ENCODE measurements around the gene SVOPL. TPM values are rescaled to one million over a fixed set of nuclear protein-coding genes. Genes with fewer than 3 reads are reported as not detected.

The SVOPL gene
- total and polyA plus RNA-seq, 2 experiments from 2014 or later: 0.95 to 1.1 TPM

GRCh38 chr7:138607216-138608126, 93.7 kb downstream of the SVOPL start:
- Histone ChIP-seq H3K36me3 (replicated peaks; ENCODE audit: insufficient read depth, low read depth) (no peaks in the 10 kb centered on the region), H2AFZ (no peak overlapping the region), H3K4me1 (ENCODE audit: insufficient read depth) (peaks cover 27% of the 10 kb centered on the region), H3K27ac (no peak overlapping the region), H4K20me1 (ENCODE audit: insufficient read depth, poor library complexity, severe bottlenecking) (no peaks in the 10 kb centered on the region), H3K79me2 (no peaks in the 10 kb centered on the region), H3K9me3 (ENCODE audit: low read depth) (no peaks in the 10 kb centered on the region), H3K27me3 (no peaks in the 10 kb centered on the region), H3K4me3 (no peak overlapping the region), H3K9me2 (replicated peaks; ENCODE audit: insufficient read depth) (no peaks in the 10 kb centered on the region), H3K4me2 (no peak overlapping the region)
- WGBS (ENCODE audit: low lambda C conversion rate, missing lambda C conversion rate): 91% methylated on average over 11 of the region's 11 CpGs
- DNase-seq (ENCODE audit: low spot score): no peak
- no peak for TF ChIP-seq EZH2 (IDR thresholded peaks at IDR 0.05; ENCODE audit: borderline replicate concordance)
- TF ChIP-seq, protein P1, sequence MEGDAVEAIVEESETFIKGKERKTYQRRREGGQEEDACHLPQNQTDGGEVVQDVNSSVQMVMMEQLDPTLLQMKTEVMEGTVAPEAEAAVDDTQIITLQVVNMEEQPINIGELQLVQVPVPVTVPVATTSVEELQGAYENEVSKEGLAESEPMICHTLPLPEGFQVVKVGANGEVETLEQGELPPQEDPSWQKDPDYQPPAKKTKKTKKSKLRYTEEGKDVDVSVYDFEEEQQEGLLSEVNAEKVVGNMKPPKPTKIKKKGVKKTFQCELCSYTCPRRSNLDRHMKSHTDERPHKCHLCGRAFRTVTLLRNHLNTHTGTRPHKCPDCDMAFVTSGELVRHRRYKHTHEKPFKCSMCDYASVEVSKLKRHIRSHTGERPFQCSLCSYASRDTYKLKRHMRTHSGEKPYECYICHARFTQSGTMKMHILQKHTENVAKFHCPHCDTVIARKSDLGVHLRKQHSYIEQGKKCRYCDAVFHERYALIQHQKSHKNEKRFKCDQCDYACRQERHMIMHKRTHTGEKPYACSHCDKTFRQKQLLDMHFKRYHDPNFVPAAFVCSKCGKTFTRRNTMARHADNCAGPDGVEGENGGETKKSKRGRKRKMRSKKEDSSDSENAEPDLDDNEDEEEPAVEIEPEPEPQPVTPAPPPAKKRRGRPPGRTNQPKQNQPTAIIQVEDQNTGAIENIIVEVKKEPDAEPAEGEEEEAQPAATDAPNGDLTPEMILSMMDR (IDR thresholded peaks at IDR 0.05; ENCODE audit: poor library complexity): no peak
- TF ChIP-seq EZH2phosphoT487 (IDR thresholded peaks at IDR 0.05; ENCODE audit: low read depth, severe bottlenecking, unreplicated experiment): no peak

- Histone ChIP-seq H2AFZ (no peak overlapping the region), H3K4me2 (no peak overlapping the region), H3K9me2 (replicated peaks; ENCODE audit: insufficient read depth) (no peaks in the 10 kb centered on the region), H3K79me2 (no peaks in the 10 kb centered on the region), H4K20me1 (ENCODE audit: insufficient read depth, poor library complexity, severe bottlenecking) (no peaks in the 10 kb centered on the region), H3K9me3 (ENCODE audit: low read depth) (no peaks in the 10 kb centered on the region), H3K36me3 (replicated peaks; ENCODE audit: insufficient read depth, low read depth) (no peaks in the 10 kb centered on the region), H3K4me1 (ENCODE audit: insufficient read depth) (peaks cover 25% of the 10 kb centered on the region), H3K4me3 (no peak overlapping the region), H3K27me3 (no peaks in the 10 kb centered on the region), H3K27ac (no peak overlapping the region)
- no peak for TF ChIP-seq EZH2phosphoT487 (IDR thresholded peaks at IDR 0.05; ENCODE audit: low read depth, severe bottlenecking, unreplicated experiment)
- no peak for TF ChIP-seq EZH2 (IDR thresholded peaks at IDR 0.05; ENCODE audit: borderline replicate concordance)
- TF ChIP-seq, protein P1 (IDR thresholded peaks at IDR 0.05; ENCODE audit: poor library complexity): no peak
- DNase-seq (ENCODE audit: low spot score): no peak
- 76% methylated on average over 3 of the region's 3 CpGs for WGBS (ENCODE audit: low lambda C conversion rate, missing lambda C conversion rate)
Measured at GRCh38 chr7:138606236-138606635, 94.9 kb downstream of the SVOPL start.

GRCh38 chr7:138603549-138604318, 97.4 kb downstream of the SVOPL start:
- Histone ChIP-seq H4K20me1 (ENCODE audit: insufficient read depth, poor library complexity, severe bottlenecking) (no peaks in the 10 kb centered on the region), H3K27ac (peak overlapping the region; percentile 55), H3K9me3 (ENCODE audit: low read depth) (no peaks in the 10 kb centered on the region), H3K27me3 (no peaks in the 10 kb centered on the region), H3K4me1 (ENCODE audit: insufficient read depth) (peaks cover 20% of the 10 kb centered on the region), H3K4me2 (no peak overlapping the region), H3K36me3 (replicated peaks; ENCODE audit: insufficient read depth, low read depth) (no peaks in the 10 kb centered on the region), H3K4me3 (no peak overlapping the region), H3K9me2 (replicated peaks; ENCODE audit: insufficient read depth) (no peaks in the 10 kb centered on the region), H3K79me2 (no peaks in the 10 kb centered on the region), H2AFZ (no peak overlapping the region)
- TF ChIP-seq EZH2 (IDR thresholded peaks at IDR 0.05; ENCODE audit: borderline replicate concordance): no peak
- no peak for TF ChIP-seq EZH2phosphoT487 (IDR thresholded peaks at IDR 0.05; ENCODE audit: low read depth, severe bottlenecking, unreplicated experiment)
- TF ChIP-seq, protein P1 (IDR thresholded peaks at IDR 0.05; ENCODE audit: poor library complexity): no peak
- DNase-seq (ENCODE audit: low spot score): no peak
- WGBS (ENCODE audit: low lambda C conversion rate, missing lambda C conversion rate): 72% methylated on average over 8 of the region's 8 CpGs

Data from hepatocyte (in vitro differentiated cells).